Measurements from ENCODE around the gene GLUD1.
"Not testable (repeated sequence)": the region's sequence is repeated elsewhere in the genome, so short reads cannot be mapped to it uniquely, and the experiment has no call there.

Gene GLUD1

GRCh38 chr10:87094373-87095235 lies at the start of gene GLUD1, which contains the start of gene SHLD2:
GLUD1 (minus strand) TSS chr10:87094843; CDS start chr10:87094769, 74 bp downstream.
SHLD2 (plus strand) TSS chr10:87095206; CDS start chr10:87151355, 56,149 bp downstream.
- FAIRE-seq: no peak

GRCh38 chr10:87143109-87143418 lies 48.4 kb upstream of the GLUD1 start:
- not testable (repeated sequence) for FAIRE-seq

- FAIRE-seq: not testable (repeated sequence)
Observed at GRCh38 chr10:87142230-87143108, 47.8 kb upstream of the GLUD1 start.

- not testable (repeated sequence) for FAIRE-seq
Observed at GRCh38 chr10:87137478-87137877, 42.8 kb upstream of the GLUD1 start.

GRCh38 chr10:87134440-87134839 lies 39.8 kb upstream of the GLUD1 start:
- not testable (repeated sequence) for FAIRE-seq

GRCh38 chr10:87133936-87134335 lies 39.3 kb upstream of the GLUD1 start:
- not testable (repeated sequence) for FAIRE-seq

- not testable (repeated sequence) for FAIRE-seq
Observed at GRCh38 chr10:87132176-87132575, 37.5 kb upstream of the GLUD1 start.

- not testable (repeated sequence) for FAIRE-seq
Observed at GRCh38 chr10:87127607-87128156, 33.0 kb upstream of the GLUD1 start.

GRCh38 chr10:87127048-87127447 lies 32.4 kb upstream of the GLUD1 start:
- FAIRE-seq: peak; percentile 43

GRCh38 chr10:87123351-87123750 lies 28.7 kb upstream of the GLUD1 start:
- FAIRE-seq: not testable (repeated sequence)

- not testable (repeated sequence) for FAIRE-seq
Observed at GRCh38 chr10:87119029-87119428, 24.4 kb upstream of the GLUD1 start.

- not testable (repeated sequence) for FAIRE-seq
Observed at GRCh38 chr10:87118122-87118521, 23.5 kb upstream of the GLUD1 start.

- FAIRE-seq: no peak
Observed at GRCh38 chr10:87105446-87106124, 10.9 kb upstream of the GLUD1 start.

GRCh38 chr10:87104727-87105126 lies 10.1 kb upstream of the GLUD1 start:
- not testable (repeated sequence) for FAIRE-seq

- FAIRE-seq: no peak
Observed at GRCh38 chr10:87101996-87102395, 7.4 kb upstream of the GLUD1 start.

- FAIRE-seq: no peak
Observed at GRCh38 chr10:87095236-87095945, 748 bp upstream of the GLUD1 start.

GRCh38 chr10:87093632-87094372 lies 841 bp downstream of the GLUD1 start:
- no peak for FAIRE-seq

GRCh38 chr10:87092861-87093631 lies 1.6 kb downstream of the GLUD1 start:
- FAIRE-seq: no peak

GRCh38 chr10:87092376-87092860 lies 2.2 kb downstream of the GLUD1 start:
- FAIRE-seq: no peak

- no peak for FAIRE-seq
Observed at GRCh38 chr10:87090779-87091178, 3.9 kb downstream of the GLUD1 start.
